Neural progenitor cell (in vitro differentiated cells): Measurements from ENCODE around the gene MVB12B. TPM values are rescaled to one million over a fixed set of nuclear protein-coding genes. Genes with fewer than 3 reads are reported as not detected.

ENCODE experiments used
- DNase-seq: peaks from one replicate; pipeline ENCODE4 v3.0.0-alpha.2; 2016; ENCODE audit warnings: low spot score
- H2AFZ ChIP-seq: fragments of 200-600 bp; sonication (generic); replicated peaks from 2 replicates; pipeline ENCODE4 v1.6.1; 2016; ENCODE audit warnings: antibody characterized with exemption
- H3F3A ChIP-seq: fragments of 200-600 bp; sonication (generic); 2 replicates; pipeline ENCODE4 v1.6.1; 2016; ENCODE audit warnings: antibody characterized with exemption, low read depth
- H3K27ac ChIP-seq: fragments of 200-600 bp; sonication (generic); 2 replicates; pipeline ENCODE4 v1.5.1; 2016; ENCODE audit warnings: mild to moderate bottlenecking
- H3K27me3 ChIP-seq: fragments of 200-600 bp; sonication (generic); 2 replicates; pipeline ENCODE4 v1.6.1; 2016; ENCODE audit warnings: mild to moderate bottlenecking, moderate library complexity
- H3K36me3 ChIP-seq: fragments of 200-600 bp; sonication (generic); 2 replicates; pipeline ENCODE4 v1.5.1; 2016
- H3K4me1 ChIP-seq: fragments of 200-600 bp; sonication (generic); 2 replicates; pipeline ENCODE4 v1.6.1; 2016; ENCODE audit warnings: mixed run types
- H3K4me2 ChIP-seq: fragments of 200-600 bp; sonication (generic); 2 replicates; pipeline ENCODE4 v1.6.1; 2016
- H3K4me3 ChIP-seq: fragments of 200-600 bp; sonication (generic); 2 replicates; pipeline ENCODE4 v1.5.1; 2016
- H3K79me2 ChIP-seq: fragments of 200-600 bp; sonication (generic); 2 replicates; pipeline ENCODE4 v1.6.1; 2016; ENCODE audit warnings: low read depth
- H3K9ac ChIP-seq: fragments of 200-600 bp; sonication (generic); 2 replicates; pipeline ENCODE4 v1.6.1; 2016
- H3K9me3 ChIP-seq: fragments of 200-600 bp; sonication (generic); 2 replicates; pipeline ENCODE4 v1.5.1; 2016; ENCODE audit warnings: low read depth
- H4K20me1 ChIP-seq: fragments of 200-600 bp; sonication (generic); 2 replicates; pipeline ENCODE4 v1.6.1; 2016; ENCODE audit warnings: low read depth
- H3K27ac Mint-ChIP-seq: 3 replicates; pipeline ENCODE4 v1.8.0; 2021; ENCODE audit warnings: mixed read lengths
- H3K27me3 Mint-ChIP-seq: 2 replicates; pipeline ENCODE4 v1.8.0; 2022; ENCODE audit warnings: low read depth, mild to moderate bottlenecking, inconsistent platforms, moderate library complexity, mixed read lengths; ENCODE audit not compliant: insufficient read depth
- H3K36me3 Mint-ChIP-seq: 3 replicates; pipeline ENCODE4 v1.8.0; 2021; ENCODE audit warnings: mixed read lengths
- H3K4me1 Mint-ChIP-seq: 3 replicates; pipeline ENCODE4 v1.8.0; 2021; ENCODE audit warnings: mixed read lengths
- H3K4me3 Mint-ChIP-seq: 3 replicates; pipeline ENCODE4 v1.8.0; 2021; ENCODE audit warnings: mild to moderate bottlenecking, moderate library complexity, mixed read lengths
- H3K9me3 Mint-ChIP-seq: 3 replicates; pipeline ENCODE4 v1.8.0; 2020; ENCODE audit warnings: mixed read lengths
- CTCF ChIP-seq: fragments of 200-600 bp; sonication (generic); IDR thresholded peaks from 2 replicates; pipeline ENCODE4 v1.5.1; 2017; ENCODE audit warnings: antibody characterized with exemption, mild to moderate bottlenecking
- EZH2 ChIP-seq: fragments of 200-600 bp; sonication (generic); IDR thresholded peaks from 2 replicates; pipeline ENCODE4 v1.6.1; 2017; ENCODE audit warnings: antibody characterized with exemption, mild to moderate bottlenecking, moderate library complexity
- EZH2phosphoT487 ChIP-seq: fragments of 200-600 bp; sonication (generic); IDR thresholded peaks from 2 replicates; pipeline ENCODE4 v1.6.1; 2017; ENCODE audit warnings: antibody characterized with exemption
- total RNA-seq: library from RNA; depleted of rRNA; stranded (reverse); fragments of >200 nt; gene quantifications from 2 replicates; pipeline ENCODE4 v1.2.3, GENCODE V29; 2015; ENCODE audit warnings: low replicate concordance

The MVB12B gene
- total RNA-seq, 1 donor from 2014 or later = 16.1 TPM

- no peak for TF ChIP-seq CTCF
- TF ChIP-seq EZH2 = no peak
- TF ChIP-seq EZH2phosphoT487 = no peak
- no peak overlapping the region for H2AFZ ChIP-seq
- H3K27me3 ChIP-seq = no peaks in the 10 kb centered on the region
- H3K4me3 ChIP-seq = no peak overlapping the region
- H3K36me3 ChIP-seq = no peaks in the 10 kb centered on the region
- peaks cover 19% of the 10 kb centered on the region for H3K4me1 ChIP-seq
- H3K9me3 ChIP-seq = no peaks in the 10 kb centered on the region
- no peaks in the 10 kb centered on the region for H4K20me1 ChIP-seq
- Mint-ChIP-seq H3K27me3 (no peaks in the 10 kb centered on the region), H3K4me1 (peaks cover 15% of the 10 kb centered on the region), H3K4me3 (no peak overlapping the region), H3K9me3 (no peaks in the 10 kb centered on the region), H3K27ac (no peak overlapping the region), H3K36me3 (peaks cover 11% of the 10 kb centered on the region)
- no peak overlapping the region for H3K27ac ChIP-seq
- no peak for DNase-seq
- H3K9ac ChIP-seq = no peak overlapping the region
- H3F3A ChIP-seq = peaks cover 18% of the 10 kb centered on the region
- H3K79me2 ChIP-seq = no peaks in the 10 kb centered on the region
- H3K4me2 ChIP-seq = no peak overlapping the region
These were observed 132.5 kb downstream of the MVB12B start for GRCh38 chr9:126459126-126459525.

GRCh38 chr9:126459546-126459945, 132.9 kb downstream of the MVB12B start:
- Histone ChIP-seq H3F3A (peaks cover 14% of the 10 kb centered on the region), H3K27me3 (no peaks in the 10 kb centered on the region), H3K79me2 (no peaks in the 10 kb centered on the region), H3K4me1 (peaks cover 17% of the 10 kb centered on the region), H3K4me2 (no peak overlapping the region), H2AFZ (no peak overlapping the region), H3K9me3 (no peaks in the 10 kb centered on the region), H3K4me3 (no peak overlapping the region), H3K36me3 (no peaks in the 10 kb centered on the region), H3K9ac (no peak overlapping the region), H4K20me1 (no peaks in the 10 kb centered on the region), H3K27ac (no peak overlapping the region)
- H3K27me3 Mint-ChIP-seq = no peaks in the 10 kb centered on the region
- H3K9me3 Mint-ChIP-seq = no peaks in the 10 kb centered on the region
- H3K27ac Mint-ChIP-seq = no peak overlapping the region
- no peak for DNase-seq
- H3K36me3 Mint-ChIP-seq = peaks cover 10% of the 10 kb centered on the region
- H3K4me3 Mint-ChIP-seq = no peak overlapping the region
- peaks cover 13% of the 10 kb centered on the region for H3K4me1 Mint-ChIP-seq
- TF ChIP-seq EZH2phosphoT487 (no peak), EZH2 (no peak), CTCF (no peak)

- H3K27ac Mint-ChIP-seq = no peak overlapping the region
- DNase-seq = no peak
- Histone ChIP-seq H4K20me1 (no peaks in the 10 kb centered on the region), H3K9me3 (no peaks in the 10 kb centered on the region), H3K4me1 (peaks cover 16% of the 10 kb centered on the region), H3F3A (peaks cover 8% of the 10 kb centered on the region), H3K79me2 (no peaks in the 10 kb centered on the region), H3K4me3 (no peak overlapping the region), H3K9ac (no peak overlapping the region), H3K4me2 (no peak overlapping the region), H3K27ac (no peak overlapping the region), H3K27me3 (no peaks in the 10 kb centered on the region), H2AFZ (no peak overlapping the region), H3K36me3 (no peaks in the 10 kb centered on the region)
- no peak for TF ChIP-seq EZH2
- TF ChIP-seq CTCF = no peak
- TF ChIP-seq EZH2phosphoT487 = no peak
- H3K36me3 Mint-ChIP-seq = peaks cover 8% of the 10 kb centered on the region
- no peaks in the 10 kb centered on the region for H3K9me3 Mint-ChIP-seq
- no peak overlapping the region for H3K4me3 Mint-ChIP-seq
- no peaks in the 10 kb centered on the region for H3K27me3 Mint-ChIP-seq
- H3K4me1 Mint-ChIP-seq = peaks cover 16% of the 10 kb centered on the region
These were observed 133.6 kb downstream of the MVB12B start for GRCh38 chr9:126459965-126460843.
